NCI-H2029 treated with DMSO at 0.1 percent for 48 hours (cell line): ENCODE measurements around the gene TTPAL.

Experiments used
- DNase-seq: peaks from one replicate; lab custom pipeline; 2025; lab: John Stamatoyannopoulos, UW

Gene TTPAL

DNA sequence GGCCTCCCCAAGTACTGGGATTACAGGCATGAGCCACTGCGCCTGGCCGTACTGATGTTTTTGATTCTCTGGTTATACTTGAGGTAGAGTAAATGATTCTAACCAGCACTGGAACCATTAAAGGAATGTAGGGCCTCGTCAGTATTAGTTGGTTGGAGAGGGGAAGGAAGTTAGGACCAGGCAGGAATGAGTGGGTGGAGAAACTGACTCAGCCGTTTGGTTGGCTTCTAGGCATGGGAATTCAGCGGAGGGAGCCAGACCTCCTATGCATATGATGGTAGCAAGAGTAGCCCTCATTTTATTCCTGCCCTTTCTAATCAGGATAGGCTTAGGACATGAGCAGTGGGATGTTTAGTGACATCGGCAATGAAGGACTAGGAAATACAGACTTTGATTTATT is 65.2 kb downstream of the TTPAL start:
- DNase-seq = no peak

DNA sequence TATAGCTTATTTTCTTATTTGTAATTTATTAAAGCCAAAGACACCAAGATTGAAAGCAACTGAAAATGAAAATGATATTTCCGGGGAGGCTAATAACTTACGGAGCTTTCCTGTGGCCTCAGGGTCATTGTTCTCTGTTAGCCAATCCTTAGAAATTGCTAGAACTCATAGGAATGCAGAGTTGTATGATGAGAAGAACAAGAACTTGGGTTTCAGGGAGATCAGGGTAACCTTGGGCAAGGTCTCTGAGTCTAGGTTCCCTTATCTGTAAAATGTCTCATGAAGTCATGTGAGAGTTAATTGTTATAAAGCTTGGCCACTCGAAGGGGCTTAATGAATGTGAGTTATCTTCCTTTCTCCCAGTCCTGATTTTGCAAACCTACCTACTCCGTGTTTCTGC is 66.3 kb downstream of the TTPAL start:
- DNase-seq = no peak

DNA sequence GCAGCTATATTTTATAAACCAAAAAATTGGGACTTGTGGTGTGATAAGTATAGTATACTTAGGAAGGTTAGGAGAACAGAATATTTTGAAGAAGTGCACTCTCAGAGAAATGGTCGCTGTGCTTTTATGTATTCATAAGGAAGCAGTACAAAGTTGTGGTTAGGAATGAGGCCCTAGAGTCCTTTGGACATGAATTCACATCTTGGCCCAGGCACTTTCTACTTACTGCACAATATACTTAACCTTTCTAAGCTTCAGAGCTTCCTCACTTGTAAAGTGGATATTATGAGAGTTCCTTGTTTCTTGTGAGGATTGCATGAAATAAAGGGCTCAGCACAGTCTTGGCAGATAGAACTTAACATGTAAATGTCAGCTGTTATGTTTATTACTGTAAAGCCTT is 67.2 kb downstream of the TTPAL start:
- no peak for DNase-seq

DNA sequence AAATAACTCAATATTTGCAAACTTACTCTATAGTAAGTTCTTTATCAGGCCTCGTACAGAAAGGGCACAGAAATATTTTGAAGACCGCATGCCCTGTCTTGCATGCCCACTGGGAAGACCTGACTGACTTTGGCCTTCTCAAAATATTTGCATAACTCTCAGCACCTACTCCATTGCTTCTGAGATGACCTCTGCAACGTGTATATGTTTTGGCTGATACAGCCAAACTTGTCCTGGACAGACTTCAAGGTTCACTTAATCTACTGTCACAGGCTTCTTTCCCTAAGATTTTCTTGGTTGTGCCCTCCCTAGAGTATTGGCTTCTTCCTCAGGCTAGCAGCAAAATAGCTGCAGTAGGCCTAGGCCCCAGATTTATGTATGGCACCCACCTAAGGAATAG is 67.7 kb downstream of the TTPAL start:
- DNase-seq = no peak
